Measurements from ENCODE around the gene CCNF.
"Not testable (repeated sequence)": the region's sequence is repeated elsewhere in the genome, so short reads cannot be mapped to it uniquely, and the experiment has no call there.

Gene CCNF

DNA sequence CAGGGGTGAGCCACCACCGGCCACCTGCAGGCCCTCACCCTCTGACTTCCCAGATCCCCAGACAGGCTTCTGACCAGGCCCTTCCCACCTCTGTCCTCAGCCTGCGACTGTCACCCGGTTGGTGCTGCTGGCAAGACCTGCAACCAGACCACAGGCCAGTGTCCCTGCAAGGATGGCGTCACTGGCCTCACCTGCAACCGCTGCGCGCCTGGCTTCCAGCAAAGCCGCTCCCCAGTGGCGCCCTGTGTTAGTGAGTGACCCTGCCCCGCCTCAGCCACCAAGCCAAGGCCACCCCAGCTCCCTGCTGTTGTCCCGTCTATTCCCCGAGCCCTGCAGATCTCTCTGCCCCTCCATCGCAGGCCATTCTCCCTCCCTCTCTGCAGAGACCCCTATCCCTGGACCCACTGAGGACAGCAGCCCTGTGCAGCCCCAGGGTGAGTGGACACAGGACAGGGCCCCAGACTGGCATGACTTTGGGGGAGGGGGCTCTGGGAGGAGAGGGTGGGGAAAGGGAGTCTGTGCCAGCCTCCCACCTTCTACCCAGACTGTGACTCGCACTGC, 43.7 kb downstream of the CCNF start:
- DNase-seq (ENCODE audit: low spot score): no peak

GRCh38 chr16:2473446-2473926, 44.2 kb downstream of the CCNF start:
- no peak for DNase-seq (ENCODE audit: low spot score)

- peak; percentile 55 for DNase-seq (ENCODE audit: low spot score)
Measured at GRCh38 chr16:2473999-2474876, 45.0 kb downstream of the CCNF start.

- DNase-seq (ENCODE audit: low spot score): peak; percentile 90
Measured at GRCh38 chr16:2474877-2475412, 45.7 kb downstream of the CCNF start, which contains the start of gene TBC1D24. TSS of gene TBC1D24 (plus strand) at chr16:2475127. CDS start at chr16:2496149, 21,022 bp downstream.

- DNase-seq (ENCODE audit: low spot score): no peak
Measured at GRCh38 chr16:2475413-2476344, 46.4 kb downstream of the CCNF start.

GRCh38 chr16:2476345-2476720, 47.1 kb downstream of the CCNF start:
- no peak for DNase-seq (ENCODE audit: low spot score)

DNA sequence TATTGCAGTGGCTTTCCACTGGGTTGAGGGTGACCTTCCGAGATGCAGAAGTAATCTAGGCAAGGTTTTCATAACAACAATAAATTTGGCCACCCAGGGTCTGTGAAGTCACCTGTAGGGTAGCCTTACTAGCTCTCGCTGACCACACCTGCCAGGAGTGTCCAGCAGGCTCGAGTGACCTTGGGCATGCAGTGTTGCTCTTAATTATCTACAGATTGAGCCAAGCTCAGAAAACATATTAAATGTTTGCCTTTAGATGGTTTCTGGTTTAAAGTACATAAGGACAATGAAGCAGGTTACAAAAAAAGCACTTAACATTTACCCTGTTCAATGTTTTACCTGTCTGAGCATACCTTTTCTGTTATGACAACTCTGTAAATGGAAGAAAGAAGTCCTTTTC, 47.5 kb downstream of the CCNF start:
- no peak for DNase-seq (ENCODE audit: low spot score)

GRCh38 chr16:2477327-2477726, 48.1 kb downstream of the CCNF start:
- no peak for DNase-seq (ENCODE audit: low spot score)

GRCh38 chr16:2478279-2478678, 49.0 kb downstream of the CCNF start:
- no peak for DNase-seq (ENCODE audit: low spot score)

DNA sequence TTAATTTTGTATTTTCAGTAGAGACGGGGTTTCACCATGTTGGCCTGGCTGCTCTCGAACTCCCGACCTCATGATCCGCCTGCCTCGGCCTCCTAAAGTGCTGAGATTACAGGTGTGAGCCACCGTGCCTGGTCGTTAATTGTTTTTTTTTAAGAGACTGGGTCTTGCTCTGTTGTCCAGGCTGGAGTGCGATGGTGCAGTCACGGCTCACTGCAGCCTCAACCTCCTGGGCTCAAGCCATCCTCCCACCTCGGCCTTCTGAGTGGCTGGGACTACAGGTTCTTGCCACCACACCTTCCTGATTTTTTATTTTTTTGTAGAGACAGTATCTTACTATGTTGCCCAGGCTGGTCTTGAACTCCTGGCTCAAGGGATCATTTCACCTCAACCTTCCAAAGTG, 50.7 kb downstream of the CCNF start:
- DNase-seq (ENCODE audit: low spot score): not testable (repeated sequence)

GRCh38 chr16:2480948-2481347, 51.7 kb downstream of the CCNF start:
- DNase-seq (ENCODE audit: low spot score): no peak

DNA sequence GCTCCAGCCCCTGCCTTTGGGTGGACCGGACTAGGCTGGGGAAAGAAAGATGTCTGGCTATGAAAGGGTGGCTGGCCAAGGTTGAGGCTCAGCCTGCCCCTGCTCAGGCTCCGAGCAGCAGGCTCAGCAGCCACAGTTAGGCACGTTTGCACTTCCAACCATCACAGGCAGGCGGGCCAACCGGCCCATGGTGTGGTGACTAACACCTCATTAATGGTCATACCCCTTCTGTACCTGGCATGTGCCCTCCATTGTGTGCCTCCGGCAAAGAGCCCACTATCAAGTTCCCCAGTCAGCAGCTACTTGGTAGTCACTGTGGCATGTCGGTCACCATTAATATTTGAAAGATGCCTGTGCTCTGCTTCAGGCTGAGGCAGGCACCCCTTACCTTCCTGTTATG, 52.4 kb downstream of the CCNF start:
- no peak for DNase-seq (ENCODE audit: low spot score)

DNA sequence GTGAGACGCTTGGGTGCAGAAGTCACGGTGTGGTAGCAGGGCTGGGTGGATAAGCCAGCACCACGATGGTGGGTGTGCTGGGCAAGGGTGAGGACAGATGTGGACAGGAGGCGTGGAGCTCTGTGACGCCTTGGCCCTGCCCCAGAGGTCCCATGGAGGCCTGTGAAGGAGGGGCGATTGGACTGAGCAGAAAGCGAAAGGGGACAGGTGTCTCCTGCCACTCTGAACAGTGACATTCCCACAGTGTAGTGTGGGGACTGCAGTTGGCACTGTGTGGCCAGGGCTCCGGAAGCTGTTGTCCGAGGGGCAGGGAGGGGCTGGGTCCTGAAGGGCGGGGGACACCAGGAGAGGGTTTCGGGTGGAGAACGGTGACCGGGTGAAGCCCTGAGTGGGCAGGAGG, 53.0 kb downstream of the CCNF start:
- no peak for DNase-seq (ENCODE audit: low spot score)

DNA sequence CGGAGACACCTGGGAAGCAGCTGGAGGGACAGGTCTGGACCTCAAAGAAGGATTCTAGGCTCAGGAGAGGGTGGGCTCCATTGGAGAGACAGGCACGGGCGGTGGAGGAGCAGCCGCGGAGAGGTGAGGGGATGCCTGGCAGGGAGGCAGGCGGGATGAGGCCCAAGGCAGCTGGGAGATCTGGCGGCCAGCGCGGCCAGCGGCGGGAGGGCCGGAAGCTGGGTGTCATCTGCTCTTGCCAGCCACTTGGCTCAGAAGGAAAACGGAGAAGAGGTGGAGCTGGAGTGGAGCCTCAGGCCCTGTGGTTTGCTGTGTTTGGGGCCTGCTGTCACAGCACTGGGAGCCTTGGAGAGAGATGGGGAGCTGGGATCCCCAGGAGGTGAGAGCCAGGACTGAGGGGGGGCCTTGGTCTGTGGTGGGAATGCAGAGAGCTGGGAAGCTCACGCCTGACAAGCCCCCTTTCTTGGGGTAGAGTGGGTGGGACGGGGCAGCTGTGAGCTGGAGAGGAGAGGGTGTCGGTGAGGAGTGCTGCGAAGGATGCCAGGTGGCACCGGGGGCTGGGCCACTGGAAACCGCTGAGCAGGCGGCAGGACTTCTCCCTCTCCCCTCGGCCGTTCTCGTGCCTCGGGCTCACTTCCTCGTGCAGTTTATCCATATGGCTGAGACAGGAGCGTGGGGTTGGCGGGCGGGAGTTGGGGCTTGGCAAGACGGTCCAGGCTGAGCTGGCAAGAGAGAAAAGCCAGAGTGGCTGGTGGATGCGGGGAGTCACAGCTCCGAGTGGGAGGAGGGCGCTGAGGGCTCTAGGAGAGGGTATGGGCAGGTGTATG, 53.7 kb downstream of the CCNF start:
- no peak for DNase-seq (ENCODE audit: low spot score)

DNA sequence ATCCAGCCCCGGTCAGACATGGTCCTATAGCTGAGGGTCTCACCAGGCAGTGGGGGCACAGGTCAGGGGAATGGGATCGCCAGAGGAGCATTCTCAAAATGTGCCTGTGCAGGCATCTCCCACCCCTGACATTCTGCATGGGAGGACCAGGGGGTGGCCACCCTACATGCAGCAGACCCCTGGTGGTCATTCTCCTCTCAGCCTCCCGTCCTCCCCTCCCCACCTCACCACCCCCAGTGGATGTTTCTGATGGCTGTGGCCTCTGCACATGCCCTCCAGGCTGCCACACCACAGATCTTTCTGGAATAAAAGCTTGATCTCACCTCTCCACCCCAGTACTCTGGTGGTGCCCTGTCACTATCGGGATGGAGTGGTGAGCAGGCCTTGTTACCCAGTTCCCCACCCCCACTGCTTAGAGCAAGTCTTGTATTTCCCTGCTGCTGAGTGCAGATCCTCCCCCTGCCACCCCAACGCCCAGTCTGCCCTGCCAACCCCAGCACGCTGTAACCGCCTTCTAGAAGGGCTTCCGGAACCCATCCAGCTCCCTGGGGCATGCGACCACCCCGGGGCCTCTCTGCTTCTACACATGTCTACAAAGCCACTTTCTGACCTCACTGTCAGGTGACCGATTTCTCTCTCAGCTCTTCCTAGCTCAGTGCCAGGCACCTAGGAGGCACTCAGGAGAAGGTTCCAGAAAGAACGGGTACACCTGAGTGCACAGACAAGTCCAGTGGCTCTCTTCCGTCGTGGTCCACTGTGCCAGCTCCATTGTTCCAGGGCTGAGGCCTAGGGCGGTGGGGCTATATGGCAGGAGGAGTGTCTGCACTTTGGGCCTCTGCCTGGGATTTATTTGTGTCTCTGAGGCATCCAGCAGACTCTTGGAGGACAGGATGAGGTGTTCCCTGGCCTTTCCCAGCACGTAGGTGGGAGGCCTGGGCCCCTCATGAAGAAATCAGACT, 55.0 kb downstream of the CCNF start:
- DNase-seq (ENCODE audit: low spot score): no peak

- DNase-seq (ENCODE audit: low spot score): no peak
Measured at GRCh38 chr16:2484898-2485508, 55.8 kb downstream of the CCNF start.

DNA sequence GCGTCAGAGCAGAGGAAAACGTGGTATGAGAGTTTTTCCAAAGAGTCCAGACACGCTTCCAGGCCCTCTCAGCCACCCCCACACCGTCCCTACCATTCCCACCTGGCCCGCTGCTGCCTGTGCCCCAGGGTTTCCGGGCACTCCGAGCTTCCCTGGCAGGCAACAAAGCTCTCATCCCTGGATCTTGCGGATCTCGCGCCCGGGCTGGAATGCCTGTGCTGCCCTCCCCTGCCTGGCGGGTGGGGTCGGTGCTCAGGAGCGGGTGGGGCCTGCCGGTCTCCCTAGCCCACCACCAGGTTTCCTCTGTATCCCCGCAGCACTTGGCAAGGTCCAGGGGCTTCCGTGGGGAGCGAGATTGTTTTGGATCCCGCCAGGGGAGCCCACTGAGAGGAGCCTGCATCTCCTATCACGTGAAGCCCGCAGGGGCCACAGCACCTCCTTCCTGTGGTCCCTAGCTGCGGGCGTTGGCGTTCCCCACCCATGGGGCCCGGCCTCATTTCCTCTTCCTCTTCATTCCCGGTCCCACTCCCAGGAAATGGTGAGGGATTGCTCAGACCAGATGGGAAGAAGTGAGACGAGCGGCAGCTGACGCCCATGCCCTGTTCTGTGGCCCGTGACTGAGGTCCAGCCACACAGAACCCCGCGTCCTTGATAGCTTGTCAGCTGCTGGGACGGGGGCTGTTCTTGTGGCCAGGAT, 56.7 kb downstream of the CCNF start:
- no peak for DNase-seq (ENCODE audit: low spot score)

DNA sequence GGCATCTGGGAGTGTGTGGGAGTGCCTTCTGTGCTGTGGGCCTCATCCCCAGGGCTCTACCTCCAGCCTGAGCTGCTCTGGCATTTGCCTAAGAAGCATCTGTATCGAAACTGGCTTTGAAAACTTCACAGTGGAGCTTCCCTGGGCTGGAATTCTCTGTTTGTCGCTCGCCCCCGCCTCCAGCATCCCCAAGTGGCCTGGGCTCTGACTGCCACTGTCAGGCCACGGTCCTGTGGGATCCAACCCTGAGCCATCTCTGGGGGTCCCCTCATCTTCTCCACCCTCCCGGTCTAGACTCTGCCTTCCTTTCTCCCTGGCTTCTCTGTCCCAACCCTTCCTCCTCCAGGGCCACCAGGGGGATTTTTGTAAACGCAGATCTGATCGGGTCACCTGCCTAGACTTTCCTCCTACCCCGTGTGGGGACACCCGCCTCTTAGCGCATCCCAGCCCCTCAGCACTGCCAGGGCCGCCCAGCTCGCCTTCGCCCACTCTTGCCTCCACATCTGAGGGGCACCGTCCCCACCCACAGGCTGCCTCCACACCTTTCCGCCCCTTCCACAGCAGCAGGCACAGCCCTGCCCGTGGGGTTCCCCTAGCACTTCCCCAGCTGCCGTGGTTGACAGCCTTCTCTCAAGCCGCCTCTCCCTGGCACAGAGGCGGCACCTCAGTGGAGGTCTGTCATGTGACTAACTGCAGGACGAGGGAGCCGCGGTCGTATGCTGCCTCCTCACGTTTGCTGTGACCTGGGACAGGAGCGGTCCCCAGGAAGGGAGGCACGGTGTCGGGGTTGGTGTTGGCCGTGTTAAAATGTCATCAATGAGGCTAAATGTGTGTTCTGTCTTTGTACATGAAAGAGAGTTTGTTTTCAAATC, 57.6 kb downstream of the CCNF start:
- peak; percentile 59 for DNase-seq (ENCODE audit: low spot score)

All from activated CD4-positive, alpha-beta T cell treated with anti-CD3 and anti-CD28 coated beads, Interleukin-2, Interleukin-4, amounts not matched to agents 100 ng/mL and 50 ng/mL, durations not matched to agents 16 hours and 8 hours (primary cell).